Panc1 (cell line): ENCODE results near the gene BHMT2.

Experiments used
- POLR2AphosphoS5 ChIP-seq: IDR thresholded peaks from 2 replicates; pipeline ENCODE4 v1.6.1; 2012; ENCODE audit warnings: mild to moderate bottlenecking, low read depth, low read length, moderate library complexity
- SIN3A ChIP-seq: IDR thresholded peaks from 2 replicates; pipeline ENCODE4 v1.6.1; 2012; ENCODE audit warnings: low read depth, mild to moderate bottlenecking, low read length, moderate library complexity, borderline replicate concordance; ENCODE audit not compliant: insufficient read depth
- TCF7L2 ChIP-seq: IDR thresholded peaks from 2 replicates; pipeline ENCODE4 v1.6.1; 2011; ENCODE audit warnings: mild to moderate bottlenecking, low read depth, low read length, inconsistent platforms
- TF ChIP-seq, protein P1 (sequence below): fragments of 450-650 bp; IDR thresholded peaks from 2 replicates; pipeline ENCODE4 v1.5.1; 2017; ENCODE audit warnings: mild to moderate bottlenecking

DNA sequence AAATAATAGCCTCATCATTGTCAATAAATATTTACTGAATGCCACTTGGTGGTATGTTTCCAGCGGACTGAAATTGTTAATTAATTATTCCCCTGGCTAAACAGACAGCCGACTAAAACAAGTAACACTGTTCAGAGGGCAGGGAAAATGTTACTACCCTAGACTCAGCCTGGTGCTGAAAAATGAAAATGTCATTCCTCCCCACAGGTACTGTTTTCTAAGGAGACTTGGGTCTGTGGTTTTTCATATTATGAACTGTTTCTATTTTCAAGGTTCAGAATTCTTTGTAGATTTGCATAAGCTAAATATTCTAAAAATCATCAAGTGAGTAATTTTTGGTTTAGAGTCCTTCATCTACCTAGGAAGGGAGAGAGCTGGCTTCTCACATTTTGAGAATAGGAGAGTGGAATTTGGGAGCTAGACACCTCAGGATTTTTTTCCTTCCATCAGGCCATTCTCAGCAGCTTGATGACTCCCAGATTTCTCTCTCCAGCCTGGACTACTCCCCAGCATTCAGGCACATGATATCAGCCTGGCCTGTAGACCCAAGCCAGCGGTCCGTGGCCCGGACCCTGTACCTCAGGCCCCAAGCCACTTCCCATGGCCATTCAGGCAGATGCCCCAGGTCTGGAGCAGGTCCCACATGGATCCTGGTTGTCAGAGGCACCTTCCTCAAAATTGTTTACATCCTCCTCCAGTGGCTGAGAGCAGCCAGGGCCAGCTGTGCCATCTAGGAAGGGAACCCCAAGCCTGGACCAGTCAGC is 66.4 kb downstream of the BHMT2 start:
- TF ChIP-seq, protein P1, sequence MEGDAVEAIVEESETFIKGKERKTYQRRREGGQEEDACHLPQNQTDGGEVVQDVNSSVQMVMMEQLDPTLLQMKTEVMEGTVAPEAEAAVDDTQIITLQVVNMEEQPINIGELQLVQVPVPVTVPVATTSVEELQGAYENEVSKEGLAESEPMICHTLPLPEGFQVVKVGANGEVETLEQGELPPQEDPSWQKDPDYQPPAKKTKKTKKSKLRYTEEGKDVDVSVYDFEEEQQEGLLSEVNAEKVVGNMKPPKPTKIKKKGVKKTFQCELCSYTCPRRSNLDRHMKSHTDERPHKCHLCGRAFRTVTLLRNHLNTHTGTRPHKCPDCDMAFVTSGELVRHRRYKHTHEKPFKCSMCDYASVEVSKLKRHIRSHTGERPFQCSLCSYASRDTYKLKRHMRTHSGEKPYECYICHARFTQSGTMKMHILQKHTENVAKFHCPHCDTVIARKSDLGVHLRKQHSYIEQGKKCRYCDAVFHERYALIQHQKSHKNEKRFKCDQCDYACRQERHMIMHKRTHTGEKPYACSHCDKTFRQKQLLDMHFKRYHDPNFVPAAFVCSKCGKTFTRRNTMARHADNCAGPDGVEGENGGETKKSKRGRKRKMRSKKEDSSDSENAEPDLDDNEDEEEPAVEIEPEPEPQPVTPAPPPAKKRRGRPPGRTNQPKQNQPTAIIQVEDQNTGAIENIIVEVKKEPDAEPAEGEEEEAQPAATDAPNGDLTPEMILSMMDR = no peak
- no peak for TF ChIP-seq SIN3A
- no peak for TF ChIP-seq POLR2AphosphoS5
- TF ChIP-seq TCF7L2 = no peak
